GM12801 (cell line): ENCODE results near the gene KLF16.

ENCODE experiments used
- TF ChIP-seq, protein P1 (sequence below): IDR thresholded peaks from one replicate; pipeline ENCODE4 v1.5.1; 2011; ENCODE audit warnings: control low read depth; ENCODE audit not compliant: insufficient read length; ENCODE audit errors: extremely low read depth

The KLF16 gene

DNA sequence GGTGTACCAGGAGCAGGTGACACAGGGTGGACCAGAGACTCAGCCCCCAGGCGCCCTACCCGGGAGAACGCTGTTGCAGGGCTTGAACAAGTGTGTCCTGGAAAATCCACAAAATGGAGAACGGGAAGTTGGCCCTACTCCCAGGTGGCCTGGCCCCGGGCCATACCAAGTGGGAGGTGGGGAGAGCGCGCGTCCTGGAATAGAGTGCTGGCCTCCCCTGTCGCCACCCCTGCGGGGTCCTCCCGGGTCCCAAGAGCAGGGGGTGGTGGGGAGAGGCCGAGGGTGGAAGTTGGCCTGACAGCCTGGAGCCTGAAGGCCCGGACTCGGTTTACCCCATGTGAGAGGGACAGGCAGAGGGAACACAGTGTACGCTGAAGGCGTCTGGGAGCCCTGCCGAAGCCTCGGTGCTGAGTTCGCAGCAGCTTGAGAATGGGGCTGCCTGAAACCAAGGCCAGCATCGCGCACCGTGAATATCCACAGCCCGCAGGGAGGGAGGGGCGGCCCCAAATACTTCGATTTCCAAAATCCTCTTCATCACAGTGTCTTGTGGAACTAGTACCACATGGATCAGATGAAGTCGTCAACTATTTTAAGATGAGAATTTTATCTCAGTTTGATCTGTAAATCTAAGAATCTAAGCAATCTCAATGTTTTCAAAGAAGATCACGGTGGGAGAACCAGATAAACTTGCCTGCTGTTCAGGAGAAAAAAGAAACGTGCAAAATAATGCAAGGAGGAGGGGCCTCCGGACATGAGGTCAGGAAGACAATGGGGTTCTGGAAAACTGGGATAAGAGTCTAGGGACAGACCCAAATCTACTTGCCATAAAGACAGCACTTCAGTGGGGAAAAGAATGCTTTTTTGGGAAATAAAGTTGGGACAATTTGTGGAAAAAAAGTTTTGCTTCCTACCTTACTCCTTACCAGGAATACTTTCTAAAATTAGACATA lies 10.4 kb upstream of the KLF16 start:
- TF ChIP-seq, protein P1, sequence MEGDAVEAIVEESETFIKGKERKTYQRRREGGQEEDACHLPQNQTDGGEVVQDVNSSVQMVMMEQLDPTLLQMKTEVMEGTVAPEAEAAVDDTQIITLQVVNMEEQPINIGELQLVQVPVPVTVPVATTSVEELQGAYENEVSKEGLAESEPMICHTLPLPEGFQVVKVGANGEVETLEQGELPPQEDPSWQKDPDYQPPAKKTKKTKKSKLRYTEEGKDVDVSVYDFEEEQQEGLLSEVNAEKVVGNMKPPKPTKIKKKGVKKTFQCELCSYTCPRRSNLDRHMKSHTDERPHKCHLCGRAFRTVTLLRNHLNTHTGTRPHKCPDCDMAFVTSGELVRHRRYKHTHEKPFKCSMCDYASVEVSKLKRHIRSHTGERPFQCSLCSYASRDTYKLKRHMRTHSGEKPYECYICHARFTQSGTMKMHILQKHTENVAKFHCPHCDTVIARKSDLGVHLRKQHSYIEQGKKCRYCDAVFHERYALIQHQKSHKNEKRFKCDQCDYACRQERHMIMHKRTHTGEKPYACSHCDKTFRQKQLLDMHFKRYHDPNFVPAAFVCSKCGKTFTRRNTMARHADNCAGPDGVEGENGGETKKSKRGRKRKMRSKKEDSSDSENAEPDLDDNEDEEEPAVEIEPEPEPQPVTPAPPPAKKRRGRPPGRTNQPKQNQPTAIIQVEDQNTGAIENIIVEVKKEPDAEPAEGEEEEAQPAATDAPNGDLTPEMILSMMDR, result no peak

DNA sequence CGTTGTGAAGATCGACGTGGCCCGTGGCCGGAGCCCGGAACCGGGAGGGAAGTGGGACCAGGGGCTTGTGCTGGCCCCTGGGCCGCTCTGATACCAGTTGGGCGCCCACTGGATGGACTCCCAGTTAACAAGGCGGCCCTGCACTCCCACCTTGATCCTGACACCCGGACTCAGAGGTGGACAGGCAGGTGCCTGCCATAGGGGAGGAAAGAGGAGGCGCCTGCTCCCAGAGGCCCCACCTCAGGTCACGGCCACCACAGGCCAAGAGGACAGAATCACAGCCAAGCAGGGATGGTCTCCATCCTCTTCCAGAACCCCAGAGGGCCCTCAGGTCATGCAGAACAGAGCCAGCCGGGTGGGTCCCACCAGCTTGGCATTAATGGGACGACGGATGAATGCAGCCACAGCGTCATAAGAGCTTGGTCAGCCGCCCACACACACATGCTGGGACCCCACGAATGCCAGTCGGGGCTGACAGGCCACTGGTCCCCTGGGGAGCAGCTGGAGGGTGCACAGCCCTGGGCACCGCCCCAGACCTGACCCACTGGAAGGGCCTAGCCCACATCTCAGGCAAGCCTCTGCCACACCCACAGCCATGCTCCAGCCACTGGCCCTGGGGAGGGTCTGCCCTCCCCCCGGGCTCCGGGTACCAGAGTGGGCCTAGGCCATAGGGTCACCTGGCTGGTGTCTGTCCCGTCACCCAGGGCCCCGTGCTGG lies 9.6 kb upstream of the KLF16 start:
- TF ChIP-seq, protein P1, result no peak

DNA sequence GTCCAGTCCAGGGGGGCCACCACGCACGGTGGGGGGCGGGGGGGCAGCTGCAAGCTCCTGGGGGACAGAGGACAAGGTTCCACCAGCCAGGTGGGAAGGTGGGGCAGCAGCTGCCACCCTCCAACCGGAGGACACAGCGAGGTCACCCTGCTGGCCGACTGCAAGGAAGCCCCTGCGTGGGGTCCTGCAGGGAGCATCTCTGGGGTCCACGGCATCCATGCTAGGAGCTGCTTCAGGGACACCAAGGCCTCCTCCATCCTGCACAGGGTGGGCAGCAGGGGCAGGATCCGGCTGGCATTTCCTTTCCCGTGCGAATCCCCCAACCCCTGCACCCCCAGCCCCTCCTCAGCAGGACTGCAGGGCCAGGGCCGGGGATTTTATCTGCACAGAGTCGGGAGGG lies 8.3 kb upstream of the KLF16 start:
- TF ChIP-seq, protein P1, result no peak

DNA sequence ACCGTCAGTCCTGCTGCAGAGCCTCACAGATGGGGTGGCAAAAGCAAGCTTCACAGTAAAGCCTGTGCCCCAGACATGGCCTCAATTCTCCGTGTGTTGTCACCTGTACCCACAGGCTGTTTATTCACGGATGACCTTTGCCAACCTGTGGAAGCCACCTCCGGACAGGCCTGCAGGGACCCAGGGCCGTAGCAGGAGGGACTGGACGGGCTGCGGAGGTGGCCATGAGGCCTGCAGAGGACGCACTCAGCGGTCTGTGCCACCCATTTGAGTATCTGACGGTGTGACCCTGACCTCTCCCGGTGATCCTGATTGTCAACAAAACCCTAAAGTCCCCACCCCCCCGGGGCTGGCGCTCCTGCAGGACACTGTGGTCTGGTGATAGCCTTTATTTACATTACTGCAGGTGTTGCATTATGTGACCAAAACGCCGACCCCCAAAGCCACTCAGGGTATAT lies 7.8 kb upstream of the KLF16 start:
- TF ChIP-seq, protein P1, result no peak

DNA sequence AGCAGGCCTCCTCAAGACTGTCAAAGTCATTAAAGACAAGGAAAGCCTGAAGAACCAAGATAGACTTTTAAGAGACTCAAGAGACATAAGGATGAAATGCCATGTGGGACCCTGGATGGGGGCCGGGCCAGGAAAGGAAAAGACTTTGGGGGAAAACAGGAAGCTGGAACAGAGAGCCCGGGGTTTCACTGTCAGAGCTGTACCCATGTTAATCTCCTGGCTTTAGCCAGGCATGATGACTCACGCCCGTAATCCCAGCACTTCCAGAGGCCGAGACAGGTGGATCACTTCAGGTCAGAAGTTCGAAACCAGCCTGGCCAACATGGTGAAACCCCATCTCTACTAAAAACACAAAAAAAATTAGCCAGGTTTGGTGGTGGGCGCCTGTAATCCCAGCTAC lies 5.6 kb upstream of the KLF16 start:
- TF ChIP-seq, protein P1, result no peak

DNA sequence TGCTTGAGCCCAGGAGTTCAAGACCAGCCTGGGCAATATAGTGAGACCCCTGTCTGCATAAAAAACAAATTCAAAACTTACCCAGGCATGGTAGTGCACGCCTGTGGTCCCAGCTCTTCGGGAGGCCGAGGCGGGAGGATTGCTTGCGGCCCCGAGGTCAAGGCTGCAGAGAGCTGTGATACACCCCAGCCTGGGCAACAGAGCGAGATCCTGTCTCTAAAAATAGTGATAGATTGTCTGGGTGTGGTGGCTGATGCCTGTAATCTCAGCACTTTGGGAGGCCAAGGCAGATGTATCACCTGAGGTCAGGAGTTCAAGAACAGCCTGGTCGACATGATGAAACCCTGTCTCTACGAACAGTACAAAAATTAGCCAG lies 4.0 kb upstream of the KLF16 start:
- TF ChIP-seq, protein P1, result no peak

DNA sequence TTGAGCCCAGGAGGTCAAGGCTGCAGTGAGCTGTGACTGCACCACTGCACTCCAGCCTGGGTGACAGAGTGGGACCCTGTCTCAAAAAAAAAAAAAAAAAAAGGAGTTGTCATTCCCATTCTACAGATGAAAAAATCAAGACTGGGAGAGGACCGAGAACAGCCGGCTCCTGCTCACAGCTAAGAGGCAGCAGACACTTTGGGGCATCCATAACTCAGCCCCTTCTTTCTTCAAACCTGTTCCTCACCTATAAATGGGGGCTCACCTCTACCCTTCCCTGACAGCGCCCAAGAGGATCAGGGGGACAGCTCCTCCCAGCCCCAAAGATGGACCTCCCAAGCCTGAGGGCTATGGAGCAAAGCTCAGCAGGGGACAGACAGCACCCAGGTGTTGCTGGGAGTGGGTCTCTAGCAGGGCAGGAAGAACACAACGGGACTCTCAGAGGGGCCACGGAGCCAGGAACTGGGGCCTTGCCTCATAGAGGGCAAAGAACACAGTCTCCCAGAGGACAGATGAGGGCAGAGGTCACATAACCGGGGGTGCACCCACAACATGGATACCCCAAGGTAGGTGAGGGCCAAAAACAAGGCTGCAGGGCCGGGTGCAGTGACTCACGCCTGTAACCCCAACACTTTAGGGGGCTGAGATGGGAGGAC lies 3.4 kb upstream of the KLF16 start:
- TF ChIP-seq, protein P1, result no peak
